GM12801 (cell line): ENCODE data around the gene AGBL5.

Experiments used
- CTCF ChIP-seq: IDR thresholded peaks from one replicate; pipeline ENCODE4 v1.5.1; 2011; ENCODE audit warnings: control low read depth; ENCODE audit not compliant: insufficient read length; ENCODE audit errors: extremely low read depth

The AGBL5 gene

GRCh38 chr2:27094353-27094984 lies 43.0 kb downstream of the AGBL5 start:
- TF ChIP-seq CTCF: no peak

GRCh38 chr2:27095427-27095744 lies 43.9 kb downstream of the AGBL5 start:
- no peak for TF ChIP-seq CTCF

- TF ChIP-seq CTCF: no peak
These were observed 44.5 kb downstream of the AGBL5 start for GRCh38 chr2:27095745-27096651.

GRCh38 chr2:27096748-27097297 lies 45.4 kb downstream of the AGBL5 start:
- no peak for TF ChIP-seq CTCF

GRCh38 chr2:27097341-27097740 lies 45.9 kb downstream of the AGBL5 start:
- no peak for TF ChIP-seq CTCF

GRCh38 chr2:27099334-27099955 lies 48.0 kb downstream of the AGBL5 start:
- TF ChIP-seq CTCF: no peak

GRCh38 chr2:27100036-27100435 lies 48.6 kb downstream of the AGBL5 start:
- no peak for TF ChIP-seq CTCF
